Spleen (tissue), 7 donors: ENCODE data around the gene STK4.

Experiments used
- CTCF ChIP-seq, 11 experiments: fragments of 200-600 bp in 7 of 11; fragments of 450-650 bp in 4 of 11; sonication (generic) in 4 of 11; IDR thresholded peaks in 8 of 11; conservative IDR thresholded peaks in 3 of 11; 1 replicate in 7 of 11; 2 replicates in 4 of 11; pipeline versions ENCODE4 v1.4.0 to v1.8.0; 2016 to 2021; ENCODE audit warnings: antibody characterized with exemption in 11 of 11, inconsistent platforms in 4 of 11, mild to moderate bottlenecking in 1 of 11
- POLR2A ChIP-seq, 3 donors: fragments of 450-650 bp; IDR thresholded peaks; one replicate each; pipeline ENCODE4 v1.5.1; 2017; ENCODE audit warnings: antibody characterized with exemption in 3 of 3, mild to moderate bottlenecking in 1 of 3
- donor health status: DM: no; HTN: no; CAD: no; lungs with moderate emphysema.
- donor health status: DM: no; HTN: no; CAD: no.
- donor health status: DM: no; HTN: no; CAD: no.

DNA sequence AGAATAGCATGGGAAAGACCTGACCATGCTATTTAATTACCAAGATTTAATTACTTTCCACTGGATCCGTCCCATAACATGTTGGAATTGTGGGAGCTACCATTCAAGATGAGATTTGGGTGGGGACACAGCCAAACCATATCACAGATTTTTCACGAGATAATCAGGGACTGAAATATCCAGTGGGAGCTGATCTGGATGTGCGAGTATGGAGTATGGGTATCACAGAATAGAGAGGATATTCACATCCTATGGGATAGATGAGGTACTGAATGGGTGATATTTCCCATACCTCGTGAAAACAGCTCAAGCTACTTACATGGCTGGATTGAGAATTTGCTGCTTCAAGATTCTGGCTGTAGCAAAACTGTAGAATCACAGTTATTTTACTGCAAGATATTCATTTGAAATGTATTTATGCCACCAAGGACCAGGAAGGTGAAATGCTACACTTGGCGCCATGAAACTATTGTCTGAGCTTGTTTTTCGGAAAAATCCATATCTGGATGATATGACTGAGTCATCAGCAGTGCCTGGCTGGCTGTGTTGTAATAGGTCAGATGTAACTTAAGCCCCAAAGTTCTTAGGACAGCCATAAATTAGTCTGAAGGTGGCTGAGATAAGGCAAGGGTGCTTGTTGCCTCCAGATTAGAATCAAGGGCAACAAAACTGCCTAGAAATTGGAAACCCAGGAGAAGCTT is 104.8 kb downstream of the STK4 start:
- TF ChIP-seq POLR2A (IDR thresholded peaks at IDR 0.05) (no peak), CTCF (IDR thresholded peaks at IDR 0.05 in 8 of 11, conservative IDR thresholded peaks at IDR 0.05 in 3 of 11) (no peak)
